Glomerular visceral epithelial cell (primary cell): Measurements from ENCODE around the gene NSG2.

Experiments
- DNase-seq: peaks from one replicate; pipeline ENCODE4 v3.0.0-alpha.2; 2016; ENCODE audit errors: extremely low spot score

The NSG2 gene

DNA sequence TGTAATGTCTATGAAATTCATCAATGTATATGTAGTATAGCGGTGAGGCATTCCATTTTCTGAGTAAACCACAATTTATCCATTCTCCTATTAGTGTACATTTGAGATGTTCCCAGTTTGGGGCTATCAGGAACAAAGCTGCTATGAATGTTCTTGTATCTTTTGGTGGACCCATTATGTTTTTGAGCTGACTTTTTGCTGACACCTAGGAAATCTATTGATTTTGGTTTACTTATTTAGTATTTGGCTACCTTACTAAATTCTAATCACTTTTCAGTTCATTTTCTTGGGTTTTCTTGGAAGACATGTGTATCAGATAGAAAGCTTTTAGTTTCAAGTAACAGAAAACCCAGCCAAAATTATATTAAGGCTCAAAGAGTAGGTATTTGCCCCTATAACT is 13.7 kb downstream of the NSG2 start:
- no peak for DNase-seq

DNA sequence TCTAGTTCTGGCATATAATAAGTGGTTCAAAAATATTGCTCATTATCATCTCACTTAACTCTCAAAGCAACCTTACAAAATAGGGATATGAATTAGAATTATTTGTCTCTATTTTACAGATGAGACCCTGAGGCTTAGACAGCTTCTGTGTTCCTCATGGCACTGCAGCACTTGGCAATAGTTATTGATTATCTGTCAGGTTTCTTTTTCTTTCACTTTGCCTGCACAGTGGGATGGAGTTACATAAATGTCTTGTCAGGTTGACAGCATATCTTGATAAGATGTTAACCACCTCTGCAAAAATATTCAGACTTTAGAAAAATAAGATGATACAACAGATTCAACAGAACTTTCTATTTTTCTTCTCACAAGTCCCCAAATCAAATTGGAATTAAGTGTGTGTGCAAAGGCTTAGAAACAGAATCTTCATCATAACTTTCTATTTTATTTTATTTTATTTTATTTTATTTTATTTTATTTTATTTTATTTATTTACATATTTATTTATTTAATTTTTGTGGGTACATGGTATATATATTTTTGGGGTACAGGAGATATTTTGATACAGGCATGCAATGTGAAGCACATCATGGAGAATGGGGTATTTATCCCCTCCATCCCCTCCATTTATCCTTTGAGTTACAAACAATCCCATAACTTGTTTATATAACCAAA is 17.7 kb downstream of the NSG2 start:
- no peak for DNase-seq

DNA sequence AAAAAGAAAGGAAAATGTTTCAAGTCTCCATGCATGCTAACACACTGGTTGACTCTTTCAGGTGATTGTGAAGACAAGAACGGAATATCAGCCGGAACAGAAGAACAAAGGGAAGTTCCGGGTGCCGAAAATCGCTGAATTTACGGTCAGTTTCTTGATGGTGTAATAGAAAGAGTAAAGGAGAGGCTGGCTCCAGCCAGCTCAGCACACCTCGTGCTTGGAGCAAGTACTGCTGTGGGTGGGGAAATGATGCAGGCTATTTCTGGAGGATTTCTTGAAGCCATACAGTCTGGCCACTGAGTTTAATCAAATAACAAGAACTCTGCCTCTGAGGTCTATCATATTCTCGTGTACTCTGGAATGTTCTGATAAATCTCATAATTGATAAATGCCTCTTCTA is 18.7 kb downstream of the NSG2 start:
- DNase-seq: no peak

DNA sequence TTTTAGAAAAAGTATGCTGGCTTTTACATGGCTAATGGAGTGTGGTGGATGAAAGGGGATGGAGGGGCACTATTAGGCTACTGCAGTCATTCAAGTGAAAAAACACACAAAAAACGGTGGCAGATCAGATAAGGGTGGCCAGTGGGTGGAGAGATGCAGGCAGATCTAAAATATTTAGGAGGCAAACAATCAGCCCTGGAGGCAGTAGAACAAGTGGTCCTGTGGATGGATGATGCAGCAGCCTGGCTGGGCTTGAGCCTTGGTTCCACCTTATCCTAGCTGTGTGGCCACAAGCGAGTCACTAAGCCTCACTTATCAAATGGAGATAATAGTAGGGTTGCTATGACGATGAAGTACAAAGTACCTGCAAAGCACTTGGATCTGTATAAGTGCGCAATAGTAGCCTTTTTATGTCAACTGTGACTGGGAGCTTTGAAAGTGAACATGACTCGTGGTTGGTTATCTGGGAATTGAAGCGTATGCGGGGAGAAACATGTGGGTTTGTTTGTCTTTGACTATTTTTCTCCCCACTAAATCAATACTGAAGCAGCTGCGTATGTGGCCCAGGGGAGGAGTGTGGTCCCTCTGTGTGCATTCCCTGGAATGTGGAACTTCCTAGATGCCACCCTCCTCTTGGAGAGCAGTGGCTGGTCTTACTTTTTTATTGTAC is 20.2 kb downstream of the NSG2 start:
- DNase-seq: no peak

GRCh38 chr5:174067499-174067898 is 22.0 kb downstream of the NSG2 start:
- no peak for DNase-seq

DNA sequence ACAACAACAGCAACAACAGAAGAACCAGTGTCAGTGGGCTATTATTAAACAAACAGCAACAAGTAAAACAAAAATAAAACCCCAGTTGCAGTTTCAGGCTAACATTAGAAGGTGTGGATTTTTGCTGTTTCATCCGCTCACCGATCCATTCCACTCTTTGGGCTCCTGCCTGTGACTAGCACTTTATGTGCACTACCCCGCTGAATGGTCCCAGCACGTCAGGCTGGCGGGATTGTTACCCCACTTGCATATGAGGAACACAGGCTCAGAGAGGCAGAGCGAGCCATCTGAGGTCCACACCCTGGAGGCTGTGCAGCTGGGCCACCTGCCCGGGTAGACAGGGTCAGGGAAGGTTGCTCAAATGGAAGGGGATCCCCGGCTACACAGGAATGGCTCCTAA is 26.0 kb downstream of the NSG2 start:
- DNase-seq: no peak

DNA sequence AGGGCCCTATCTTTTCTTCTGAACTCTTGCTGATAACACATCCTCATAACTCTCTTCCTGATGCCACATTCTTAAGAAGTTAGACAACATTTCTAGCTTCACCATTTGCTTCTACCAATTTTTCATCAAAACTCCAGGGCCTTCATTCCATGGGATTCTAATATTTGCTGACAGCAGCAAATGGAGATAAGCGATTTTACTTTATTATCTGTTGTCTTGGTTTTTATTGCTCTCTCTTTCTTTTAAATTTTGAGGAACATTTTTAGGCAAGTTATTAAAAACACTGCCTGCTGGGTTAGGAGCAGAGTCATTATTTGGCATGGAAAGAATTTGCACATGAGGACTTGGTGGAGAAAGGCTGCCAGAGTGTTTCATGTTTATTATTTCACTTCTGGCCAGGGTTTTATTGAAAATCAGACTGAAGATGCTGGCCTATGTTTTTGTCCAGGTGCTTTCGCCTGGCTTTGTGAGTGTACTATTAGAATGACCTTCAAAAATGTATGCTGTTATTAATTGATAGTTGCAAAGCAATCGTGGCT is 27.7 kb downstream of the NSG2 start:
- no peak for DNase-seq

DNA sequence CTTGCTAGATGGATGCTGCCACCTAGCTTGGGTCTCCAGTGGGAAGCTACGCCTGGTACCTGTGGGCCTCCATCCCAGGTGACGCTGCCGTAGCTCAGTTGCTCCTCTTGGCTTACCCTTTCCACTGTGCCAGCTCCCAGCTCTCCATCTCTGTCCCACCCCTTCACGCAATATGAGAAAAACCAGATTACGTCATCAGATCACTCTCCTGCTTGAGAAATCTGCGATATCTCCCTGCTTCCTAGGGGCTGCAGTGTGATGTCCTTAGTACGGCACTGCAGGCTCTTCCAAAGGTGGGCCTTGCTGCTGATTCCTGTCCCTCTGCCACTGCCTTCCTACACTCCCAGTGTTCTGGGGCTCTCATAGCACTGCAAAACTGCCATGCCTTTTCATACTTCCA is 28.9 kb downstream of the NSG2 start:
- no peak for DNase-seq

GRCh38 chr5:174078416-174078815 is 32.9 kb downstream of the NSG2 start:
- DNase-seq: no peak

- DNase-seq: no peak
Measured at GRCh38 chr5:174082286-174082685, 36.8 kb downstream of the NSG2 start.

DNA sequence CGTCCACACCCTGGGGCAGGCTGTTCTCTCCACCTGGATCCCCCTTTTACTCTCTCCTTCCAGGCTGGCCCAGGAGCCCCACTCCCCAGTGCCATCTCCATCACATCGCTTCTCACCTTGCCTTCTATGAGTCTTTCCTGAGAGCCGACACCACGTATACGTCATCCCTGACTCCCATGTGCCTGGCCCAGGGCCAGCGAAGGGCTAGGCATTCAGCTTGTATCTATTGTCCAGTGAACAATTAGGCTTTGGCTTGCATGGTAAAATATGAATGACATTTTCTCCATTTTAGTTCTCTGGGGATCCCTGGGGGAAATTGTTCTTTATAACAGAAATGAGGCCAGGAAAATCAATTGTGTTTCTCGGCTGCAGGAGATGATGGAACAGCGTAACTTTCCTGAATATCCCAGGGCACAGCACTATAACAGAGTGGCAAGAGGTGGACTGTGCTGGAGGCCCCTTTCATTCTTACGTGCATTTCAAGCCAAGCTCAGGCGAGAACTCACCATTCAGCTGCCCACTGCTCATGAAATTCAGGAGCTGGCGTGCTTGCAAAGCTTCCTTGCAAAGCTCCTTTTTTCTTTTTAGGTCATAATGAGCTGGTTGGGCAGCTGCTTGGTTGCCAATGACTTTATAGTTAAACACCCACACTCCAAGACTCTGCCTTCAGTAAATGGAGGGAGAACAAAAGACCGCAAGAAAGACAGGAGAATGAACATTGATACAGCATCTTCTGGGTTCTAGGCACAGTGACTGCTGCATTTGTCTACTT is 37.7 kb downstream of the NSG2 start:
- DNase-seq: no peak

DNA sequence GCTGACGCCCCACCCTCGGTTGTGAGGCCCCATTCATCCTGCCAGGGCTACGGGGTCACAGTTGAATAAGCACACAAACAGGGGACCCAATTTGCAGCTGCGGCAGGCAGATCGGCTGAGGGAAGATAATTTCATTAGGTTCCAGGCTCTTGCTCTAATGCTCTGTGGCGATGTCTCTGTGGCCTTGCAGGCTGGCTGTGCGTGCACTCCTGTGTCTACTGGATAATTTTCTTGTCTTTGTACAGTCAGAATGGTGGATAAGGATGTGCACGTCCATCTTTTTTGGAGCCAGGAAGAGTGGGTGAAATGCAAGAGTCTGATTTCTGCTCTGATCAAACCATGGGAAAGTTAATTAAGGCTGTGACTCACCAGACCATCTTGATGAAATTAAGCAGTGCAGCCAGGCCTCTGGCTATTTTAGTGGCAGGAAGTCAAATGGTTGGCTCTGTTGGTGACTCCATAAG is 39.2 kb downstream of the NSG2 start:
- no peak for DNase-seq

DNA sequence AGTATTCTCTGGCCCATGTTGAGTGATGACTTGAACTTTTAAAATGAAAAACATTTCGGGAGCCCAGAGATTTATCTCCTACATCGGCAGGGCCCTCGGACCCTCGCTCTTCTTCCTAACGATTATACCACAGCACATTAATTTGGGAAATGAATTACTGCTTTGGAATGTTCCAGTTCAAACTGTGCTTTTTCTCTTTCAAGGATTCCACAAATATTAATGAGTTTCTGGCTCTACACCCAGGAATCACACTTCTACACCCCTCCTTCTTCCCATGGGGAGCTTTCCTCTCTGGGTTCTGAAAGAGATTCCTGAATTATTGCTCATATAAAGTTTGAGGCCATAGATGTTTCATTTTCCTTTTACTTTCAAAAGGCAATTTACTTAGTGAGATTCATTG is 41.2 kb downstream of the NSG2 start:
- DNase-seq: no peak

DNA sequence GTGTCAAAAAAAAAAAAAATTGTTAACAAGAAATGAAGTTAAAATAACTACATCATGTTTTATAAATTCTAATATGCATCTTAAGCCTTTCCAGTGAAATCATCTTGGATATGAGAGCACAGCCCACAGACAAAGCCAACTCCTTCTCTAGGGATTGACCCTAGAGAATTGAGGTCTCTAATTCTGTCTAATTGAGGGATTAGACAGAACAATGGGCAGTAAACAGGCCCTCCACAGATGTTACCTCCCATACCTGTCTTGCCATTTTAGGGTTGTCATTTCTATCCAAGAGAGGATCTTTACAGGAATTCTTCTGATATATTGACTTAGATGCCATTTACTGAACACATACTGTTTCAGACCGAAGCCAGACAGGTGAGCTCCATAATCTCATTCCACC is 42.3 kb downstream of the NSG2 start:
- DNase-seq: no peak

DNA sequence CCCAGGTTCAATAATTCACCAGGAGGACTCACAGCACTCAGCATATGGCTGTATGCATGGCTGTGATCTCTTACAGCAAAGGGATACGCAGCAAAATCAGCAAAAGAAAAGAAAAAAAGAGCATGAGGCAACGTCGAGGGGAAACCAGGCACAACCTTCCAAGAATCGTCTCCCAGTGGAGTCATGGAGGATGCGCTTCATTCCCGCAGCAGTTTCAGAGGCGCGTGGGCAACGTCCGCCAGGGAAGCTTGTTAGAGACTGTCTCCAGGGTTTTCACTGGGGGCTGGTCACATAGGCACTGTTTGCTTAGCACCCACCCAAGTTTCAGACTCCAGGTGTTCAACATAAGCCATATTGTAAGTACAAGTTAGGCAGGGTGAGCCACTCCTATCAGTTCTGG is 44.6 kb downstream of the NSG2 start:
- no peak for DNase-seq

- DNase-seq: no peak
Measured at GRCh38 chr5:174093123-174093522, 47.6 kb downstream of the NSG2 start.

GRCh38 chr5:174094857-174095606 is 49.5 kb downstream of the NSG2 start:
- DNase-seq: no peak

DNA sequence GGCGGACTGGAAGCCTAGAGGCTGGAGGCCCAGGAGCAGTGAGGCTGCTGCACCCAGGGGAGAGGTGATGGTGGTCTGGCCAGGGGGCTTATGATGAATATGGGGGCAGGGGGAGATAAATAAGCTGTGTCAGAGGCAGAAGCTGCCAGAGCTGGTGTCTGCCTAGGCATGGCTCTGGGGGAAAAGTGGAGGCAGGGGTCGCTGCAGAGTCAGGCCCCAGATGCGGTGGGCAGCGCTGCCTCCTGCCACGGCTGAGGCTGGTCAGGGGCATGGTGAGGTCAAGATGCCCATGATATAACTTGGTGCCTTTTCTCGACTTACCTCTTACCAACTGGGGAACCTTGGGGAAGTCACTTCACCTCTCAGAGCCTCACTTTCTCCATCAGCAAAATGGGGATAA is 51.1 kb downstream of the NSG2 start:
- no peak for DNase-seq

- no peak for DNase-seq
Measured at GRCh38 chr5:174097486-174098185, 52.1 kb downstream of the NSG2 start.

GRCh38 chr5:174098694-174099093 is 53.2 kb downstream of the NSG2 start:
- DNase-seq: no peak

- no peak for DNase-seq
Measured at GRCh38 chr5:174100490-174100889, 55.0 kb downstream of the NSG2 start.
